ENCODE measurements around the gene ATRX.
A peak's percentile ranks its signal among the peaks of the same experiment; 100 is the strongest.

Gene ATRX

DNA sequence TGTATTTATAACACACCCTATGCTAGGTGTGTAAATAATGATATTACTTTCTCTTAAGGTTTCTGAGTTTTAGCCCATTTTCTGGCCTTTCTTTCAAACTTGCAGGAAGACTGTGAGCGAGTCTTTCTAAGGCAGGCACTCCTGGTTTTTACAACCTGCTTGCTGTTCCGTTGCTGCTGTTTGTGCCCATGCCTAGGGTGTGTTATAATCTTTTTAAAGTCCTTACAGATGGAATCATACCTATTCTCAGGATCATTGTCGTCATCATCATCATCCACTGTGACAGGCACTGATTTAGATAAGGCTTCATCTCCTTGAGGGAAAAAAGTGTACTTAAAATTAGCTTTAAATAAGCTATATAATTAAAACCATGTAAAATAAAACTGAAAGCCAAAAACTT, 110.0 kb downstream of the ATRX start:
- DNase-seq (ENCODE audit: low read depth), result no peak
- no peak overlapping the region for H3K4me3 ChIP-seq (ENCODE audit: low read length)

DNA sequence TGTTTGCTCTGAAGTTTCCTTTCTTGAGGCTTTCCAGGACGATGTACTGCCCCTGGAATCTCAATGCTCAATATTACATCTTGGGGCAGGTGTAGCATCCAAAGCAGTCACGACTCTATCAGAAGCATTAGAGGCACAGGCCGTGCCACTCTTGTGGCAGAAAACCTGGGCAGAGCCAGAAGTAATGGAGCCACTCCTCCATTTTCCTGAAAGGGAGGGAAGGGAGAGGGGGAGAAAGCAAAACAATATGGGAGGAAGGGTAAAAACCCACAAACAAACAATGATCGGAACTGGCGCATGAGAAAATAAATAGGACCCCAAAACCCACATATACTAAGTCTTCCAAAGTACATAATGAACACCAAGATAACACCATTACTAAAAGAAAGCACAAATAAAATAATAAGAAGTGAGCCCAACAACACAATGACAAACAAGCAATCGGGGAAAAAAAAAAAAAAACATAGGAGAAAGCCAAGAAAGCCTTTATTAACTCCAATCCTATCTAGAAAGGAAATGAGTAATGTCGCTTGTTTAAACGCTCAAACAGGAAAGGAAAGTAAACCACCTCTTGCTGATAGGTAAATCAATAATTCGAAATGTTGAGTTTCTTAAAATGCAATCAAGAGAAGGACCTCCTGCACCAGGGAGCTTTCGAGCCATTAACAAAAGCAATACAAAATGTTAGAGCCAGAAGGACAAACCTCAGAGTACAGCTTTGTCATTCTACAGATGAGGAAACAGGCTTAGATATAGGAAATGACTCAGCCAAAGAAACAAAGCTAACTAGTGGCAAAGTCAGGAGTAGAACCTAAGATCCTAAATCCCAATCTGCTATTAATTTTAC, 117.4 kb downstream of the ATRX start:
- DNase-seq (ENCODE audit: low read depth), result peak; percentile 23
- H3K36me3 ChIP-seq (ENCODE audit: control insufficient read depth, insufficient read depth, low read length, severe bottlenecking), result peaks cover 3% of the 10 kb centered on the region
- no peak overlapping the region for H3K4me3 ChIP-seq (ENCODE audit: low read length)
- H3K27me3 ChIP-seq (replicated peaks; ENCODE audit: control insufficient read depth, insufficient read depth, low read length), result no peaks in the 10 kb centered on the region
- no peak overlapping the region for H3K9ac ChIP-seq (ENCODE audit: low read length)
- H3K9me3 ChIP-seq (ENCODE audit: control insufficient read depth, low read length), result no peaks in the 10 kb centered on the region
- no peaks in the 10 kb centered on the region for H3K4me1 ChIP-seq (ENCODE audit: control insufficient read depth, insufficient read depth, low read length)

More for the DNA sequence above, 110.0 kb downstream of the ATRX start:
- Histone ChIP-seq H3K9me3 (ENCODE audit: control insufficient read depth, low read length) (no peaks in the 10 kb centered on the region), H3K36me3 (ENCODE audit: control insufficient read depth, insufficient read depth, low read length, severe bottlenecking) (peaks cover 6% of the 10 kb centered on the region), H3K4me1 (ENCODE audit: control insufficient read depth, insufficient read depth, low read length) (no peaks in the 10 kb centered on the region), H3K27me3 (replicated peaks; ENCODE audit: control insufficient read depth, insufficient read depth, low read length) (no peaks in the 10 kb centered on the region), H3K9ac (ENCODE audit: low read length) (no peak overlapping the region)

DNA sequence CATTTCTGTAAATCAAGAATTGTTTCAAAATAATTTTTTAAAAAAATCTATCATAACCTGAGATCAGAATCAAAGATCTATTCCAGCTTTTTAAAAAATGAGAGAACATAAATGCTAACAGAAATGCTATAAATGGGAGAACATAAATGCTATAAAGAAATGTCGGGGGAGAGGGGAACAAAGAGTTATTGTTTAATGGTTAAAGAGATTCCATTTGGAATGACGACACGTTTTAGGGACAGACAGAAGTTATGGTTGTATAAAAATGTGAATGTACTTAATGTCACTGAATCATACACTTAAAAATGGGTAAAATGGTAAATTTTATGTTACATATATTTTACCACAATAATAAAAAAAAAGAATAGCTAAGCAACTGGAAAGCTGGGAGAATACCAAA, 127.1 kb downstream of the ATRX start:
- H3K4me3 ChIP-seq (ENCODE audit: low read length), result no peak overlapping the region
- no peaks in the 10 kb centered on the region for H3K27me3 ChIP-seq (replicated peaks; ENCODE audit: control insufficient read depth, insufficient read depth, low read length)
- no peak for DNase-seq (ENCODE audit: low read depth)
- H3K4me1 ChIP-seq (ENCODE audit: control insufficient read depth, insufficient read depth, low read length), result no peaks in the 10 kb centered on the region
- peaks cover 3% of the 10 kb centered on the region for H3K36me3 ChIP-seq (ENCODE audit: control insufficient read depth, insufficient read depth, low read length, severe bottlenecking)
- H3K9ac ChIP-seq (ENCODE audit: low read length), result no peak overlapping the region
- no peaks in the 10 kb centered on the region for H3K9me3 ChIP-seq (ENCODE audit: control insufficient read depth, low read length)

DNA sequence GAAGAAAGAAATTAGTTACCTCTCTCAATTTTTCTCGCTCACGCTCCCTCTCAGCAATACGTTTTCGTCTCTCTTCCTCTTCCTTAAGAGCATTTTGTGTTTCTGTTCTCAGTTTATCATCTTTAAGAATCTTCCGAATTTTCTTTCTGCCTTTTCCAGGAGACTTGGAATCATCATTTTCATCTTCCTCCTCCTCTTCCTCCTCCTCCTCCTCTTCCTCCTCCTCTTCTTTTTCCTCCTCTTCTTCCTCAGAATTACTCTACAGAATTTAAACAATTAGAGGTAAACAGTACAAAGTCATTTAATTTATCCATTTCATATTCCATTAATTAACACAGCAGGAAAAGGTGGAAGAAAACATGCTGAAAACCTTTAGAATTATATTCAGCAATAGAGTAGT, 133.9 kb downstream of the ATRX start:
- no peaks in the 10 kb centered on the region for H3K9me3 ChIP-seq (ENCODE audit: control insufficient read depth, low read length)
- no peaks in the 10 kb centered on the region for H3K27me3 ChIP-seq (replicated peaks; ENCODE audit: control insufficient read depth, insufficient read depth, low read length)
- no peak for DNase-seq (ENCODE audit: low read depth)
- H3K36me3 ChIP-seq (ENCODE audit: control insufficient read depth, insufficient read depth, low read length, severe bottlenecking), result peaks cover 4% of the 10 kb centered on the region
- H3K4me3 ChIP-seq (ENCODE audit: low read length), result no peak overlapping the region
- no peaks in the 10 kb centered on the region for H3K4me1 ChIP-seq (ENCODE audit: control insufficient read depth, insufficient read depth, low read length)
- H3K9ac ChIP-seq (ENCODE audit: low read length), result no peak overlapping the region

DNA sequence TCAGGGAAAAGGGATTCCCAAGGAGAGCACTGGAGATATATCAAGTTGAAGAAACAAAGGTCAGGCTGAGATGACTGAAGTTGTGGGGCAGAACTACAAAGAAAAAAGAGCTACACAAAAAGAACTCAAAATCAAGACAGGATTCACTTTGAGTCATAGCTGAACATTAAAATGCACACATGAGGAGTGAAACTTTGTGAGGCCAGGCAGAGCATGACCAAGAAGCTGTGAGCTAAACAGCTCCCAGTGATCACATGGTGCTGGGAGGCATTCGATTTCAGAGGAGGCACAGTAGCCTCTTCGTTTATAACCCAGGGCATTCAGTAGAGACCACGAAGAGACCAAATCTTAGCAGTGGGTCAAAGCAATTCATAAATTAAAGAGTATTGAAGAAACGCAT, 145.3 kb downstream of the ATRX start:
- Histone ChIP-seq H3K9me3 (ENCODE audit: control insufficient read depth, low read length) (peaks cover 14% of the 10 kb centered on the region), H3K4me3 (ENCODE audit: low read length) (no peak overlapping the region), H3K27me3 (replicated peaks; ENCODE audit: control insufficient read depth, insufficient read depth, low read length) (no peaks in the 10 kb centered on the region), H3K9ac (ENCODE audit: low read length) (no peak overlapping the region), H3K36me3 (ENCODE audit: control insufficient read depth, insufficient read depth, low read length, severe bottlenecking) (peaks cover 7% of the 10 kb centered on the region), H3K4me1 (ENCODE audit: control insufficient read depth, insufficient read depth, low read length) (no peaks in the 10 kb centered on the region)
- DNase-seq (ENCODE audit: low read depth), result no peak

DNA sequence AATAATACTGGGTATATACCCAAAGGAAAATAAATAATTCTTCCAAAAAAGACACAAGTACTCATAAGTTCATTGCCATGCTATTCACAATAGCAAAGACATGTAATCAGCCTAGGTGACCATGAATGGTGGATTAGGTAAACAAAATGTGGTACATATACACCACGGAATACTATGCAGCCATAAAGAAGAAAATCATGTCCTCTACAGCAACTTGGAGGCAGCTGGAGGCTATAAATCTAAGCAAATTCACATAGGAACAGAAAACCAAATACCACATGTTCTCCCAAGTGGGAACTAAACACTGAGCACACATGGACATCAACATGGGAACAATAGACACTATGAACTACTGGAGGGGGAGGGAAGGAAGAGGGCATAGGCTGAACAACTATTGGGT, 146.2 kb downstream of the ATRX start:
- H3K4me3 ChIP-seq (ENCODE audit: low read length), result no peak overlapping the region
- no peaks in the 10 kb centered on the region for H3K4me1 ChIP-seq (ENCODE audit: control insufficient read depth, insufficient read depth, low read length)
- peaks cover 5% of the 10 kb centered on the region for H3K9me3 ChIP-seq (ENCODE audit: control insufficient read depth, low read length)
- H3K36me3 ChIP-seq (ENCODE audit: control insufficient read depth, insufficient read depth, low read length, severe bottlenecking), result peaks cover 3% of the 10 kb centered on the region
- DNase-seq (ENCODE audit: low read depth), result no peak
- H3K27me3 ChIP-seq (replicated peaks; ENCODE audit: control insufficient read depth, insufficient read depth, low read length), result no peaks in the 10 kb centered on the region
- H3K9ac ChIP-seq (ENCODE audit: low read length), result no peak overlapping the region

DNA sequence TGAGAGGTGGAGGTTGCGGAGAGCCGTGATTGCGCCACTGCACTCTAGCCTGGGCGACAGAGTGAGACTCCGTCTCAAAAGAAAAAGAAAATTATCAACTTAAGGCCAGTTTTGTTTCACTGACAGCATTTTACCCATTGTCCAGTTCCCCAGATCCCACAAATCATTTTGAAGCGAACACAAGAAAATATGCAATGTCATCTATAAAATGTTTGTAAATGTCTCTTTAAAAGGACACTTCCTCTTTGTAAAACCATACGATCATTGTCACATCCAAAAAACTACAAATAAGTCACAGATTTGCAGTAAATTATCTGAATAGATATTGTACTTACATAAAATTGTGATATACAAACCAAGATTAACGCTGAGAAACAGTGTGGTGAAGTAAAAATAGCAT, 147.6 kb downstream of the ATRX start:
- Histone ChIP-seq H3K9me3 (ENCODE audit: control insufficient read depth, low read length) (no peaks in the 10 kb centered on the region), H3K9ac (ENCODE audit: low read length) (no peak overlapping the region), H3K4me3 (ENCODE audit: low read length) (no peak overlapping the region), H3K36me3 (ENCODE audit: control insufficient read depth, insufficient read depth, low read length, severe bottlenecking) (peaks cover 6% of the 10 kb centered on the region), H3K4me1 (ENCODE audit: control insufficient read depth, insufficient read depth, low read length) (no peaks in the 10 kb centered on the region), H3K27me3 (replicated peaks; ENCODE audit: control insufficient read depth, insufficient read depth, low read length) (no peaks in the 10 kb centered on the region)
- DNase-seq (ENCODE audit: low read depth), result no peak

DNA sequence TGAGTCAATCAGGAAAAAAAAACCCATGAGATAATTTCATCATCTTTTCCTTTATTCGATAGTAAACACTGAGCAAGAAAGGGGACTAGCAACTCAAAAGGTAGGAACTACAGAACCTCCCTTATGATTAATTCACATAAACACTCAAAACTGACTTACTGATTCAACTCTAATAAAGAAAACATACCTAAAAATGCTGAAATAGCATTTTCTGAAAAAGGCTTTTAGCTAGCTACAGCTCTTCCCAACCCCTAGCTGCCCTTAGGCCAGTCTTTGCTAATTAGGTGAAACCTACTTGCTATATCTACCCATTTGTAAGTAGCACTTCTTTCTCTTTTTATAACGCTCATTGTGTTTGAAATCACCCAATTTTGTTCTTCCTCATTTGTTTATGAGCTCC, 150.6 kb downstream of the ATRX start:
- Histone ChIP-seq H3K9me3 (ENCODE audit: control insufficient read depth, low read length) (no peaks in the 10 kb centered on the region), H3K36me3 (ENCODE audit: control insufficient read depth, insufficient read depth, low read length, severe bottlenecking) (peaks cover 28% of the 10 kb centered on the region), H3K4me3 (ENCODE audit: low read length) (no peak overlapping the region), H3K27me3 (replicated peaks; ENCODE audit: control insufficient read depth, insufficient read depth, low read length) (no peaks in the 10 kb centered on the region), H3K9ac (ENCODE audit: low read length) (no peak overlapping the region), H3K4me1 (ENCODE audit: control insufficient read depth, insufficient read depth, low read length) (no peaks in the 10 kb centered on the region)
- DNase-seq (ENCODE audit: low read depth), result no peak

DNA sequence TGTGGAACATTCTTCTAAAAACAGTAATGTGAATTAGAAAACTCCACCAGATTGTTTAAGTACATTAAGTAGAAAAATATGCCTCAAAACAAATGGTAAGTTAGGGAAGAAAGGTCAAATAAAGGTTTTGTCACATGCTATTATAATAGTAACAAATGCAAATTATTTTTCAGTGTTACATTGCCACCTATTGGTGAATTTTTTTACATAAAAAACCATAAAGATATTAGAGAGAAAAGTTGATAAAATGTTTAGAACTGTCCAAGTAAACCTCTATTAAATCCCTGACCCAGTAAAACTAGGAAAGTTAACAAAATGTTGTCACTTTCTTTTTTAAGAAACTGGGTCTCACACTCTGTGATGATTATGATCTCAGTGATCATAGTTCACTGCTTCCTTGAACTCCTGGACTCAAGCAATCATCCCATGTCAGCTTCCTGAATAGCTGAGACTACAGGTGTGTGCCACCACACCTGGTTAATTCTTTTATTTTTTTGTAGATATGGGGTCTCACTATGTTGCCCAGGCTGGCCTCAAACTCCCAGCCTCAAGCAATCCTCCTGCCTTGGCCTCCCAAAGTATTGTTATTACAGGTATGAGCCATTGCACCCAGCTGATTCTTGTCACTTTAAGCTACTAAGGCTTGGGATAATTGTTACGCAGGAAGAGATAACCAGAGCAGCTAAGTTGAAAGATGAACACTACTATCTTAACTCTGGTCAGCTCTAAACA, 157.6 kb downstream of the ATRX start:
- H3K9ac ChIP-seq (ENCODE audit: low read length), result no peak overlapping the region
- peak; percentile 9 for DNase-seq (ENCODE audit: low read depth)
- no peak overlapping the region for H3K4me3 ChIP-seq (ENCODE audit: low read length)
- H3K9me3 ChIP-seq (ENCODE audit: control insufficient read depth, low read length), result no peaks in the 10 kb centered on the region
- peaks cover 22% of the 10 kb centered on the region for H3K36me3 ChIP-seq (ENCODE audit: control insufficient read depth, insufficient read depth, low read length, severe bottlenecking)
- no peaks in the 10 kb centered on the region for H3K27me3 ChIP-seq (replicated peaks; ENCODE audit: control insufficient read depth, insufficient read depth, low read length)
- H3K4me1 ChIP-seq (ENCODE audit: control insufficient read depth, insufficient read depth, low read length), result no peaks in the 10 kb centered on the region

DNA sequence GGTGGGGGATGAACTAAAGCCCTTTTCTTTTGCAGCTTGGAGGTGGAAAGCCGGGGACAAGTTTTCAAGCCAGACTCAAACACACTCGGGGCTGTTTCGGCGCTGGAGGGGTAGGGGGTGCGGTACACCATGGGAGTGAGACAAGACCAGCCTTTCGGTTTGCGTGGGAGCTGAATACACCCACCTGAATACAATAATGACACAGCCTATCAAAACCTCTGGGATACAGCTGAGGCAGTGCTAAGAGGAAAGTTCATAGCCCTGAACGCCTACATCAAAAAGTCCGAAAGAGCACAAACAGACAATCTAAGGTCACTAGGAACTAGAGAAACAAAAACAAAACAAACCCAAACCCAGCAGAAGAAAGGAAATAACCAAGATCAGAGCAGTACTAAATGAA, 163.3 kb downstream of the ATRX start:
- no peak overlapping the region for H3K9ac ChIP-seq (ENCODE audit: low read length)
- no peak overlapping the region for H3K4me3 ChIP-seq (ENCODE audit: low read length)
- no peaks in the 10 kb centered on the region for H3K36me3 ChIP-seq (ENCODE audit: control insufficient read depth, insufficient read depth, low read length, severe bottlenecking)
- DNase-seq (ENCODE audit: low read depth), result no peak
- no peaks in the 10 kb centered on the region for H3K9me3 ChIP-seq (ENCODE audit: control insufficient read depth, low read length)
- H3K27me3 ChIP-seq (replicated peaks; ENCODE audit: control insufficient read depth, insufficient read depth, low read length), result no peaks in the 10 kb centered on the region
- H3K4me1 ChIP-seq (ENCODE audit: control insufficient read depth, insufficient read depth, low read length), result peaks cover 14% of the 10 kb centered on the region

DNA sequence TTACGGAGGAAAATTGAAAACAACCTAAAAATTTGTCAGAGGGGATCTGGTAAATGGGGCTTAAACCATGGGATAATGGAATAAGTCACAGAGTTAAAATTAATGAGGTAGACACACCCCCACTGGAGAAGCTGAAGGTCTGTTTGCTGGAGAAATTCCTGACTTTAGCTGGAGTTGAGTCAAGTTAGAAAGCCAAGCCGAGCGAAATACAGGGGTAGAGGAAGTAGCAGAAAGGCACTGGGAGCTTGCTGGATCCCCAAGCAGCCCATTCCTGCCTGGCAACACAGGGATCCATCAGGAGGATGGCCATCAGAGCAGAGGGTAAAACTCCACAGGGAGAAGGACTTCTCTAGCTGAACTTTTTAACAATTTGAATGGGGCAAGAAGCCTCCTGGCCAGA, 163.8 kb downstream of the ATRX start:
- no peak overlapping the region for H3K9ac ChIP-seq (ENCODE audit: low read length)
- no peak overlapping the region for H3K4me3 ChIP-seq (ENCODE audit: low read length)
- H3K27me3 ChIP-seq (replicated peaks; ENCODE audit: control insufficient read depth, insufficient read depth, low read length), result no peaks in the 10 kb centered on the region
- H3K4me1 ChIP-seq (ENCODE audit: control insufficient read depth, insufficient read depth, low read length), result peaks cover 14% of the 10 kb centered on the region
- no peak for DNase-seq (ENCODE audit: low read depth)
- H3K36me3 ChIP-seq (ENCODE audit: control insufficient read depth, insufficient read depth, low read length, severe bottlenecking), result no peaks in the 10 kb centered on the region
- no peaks in the 10 kb centered on the region for H3K9me3 ChIP-seq (ENCODE audit: control insufficient read depth, low read length)
